ENCODE measurements around the gene ADM2. TPM values are rescaled to one million over a fixed set of nuclear protein-coding genes. Genes with fewer than 3 reads are reported as not detected.
"Not testable (repeated sequence)": the region's sequence is repeated elsewhere in the genome, so short reads cannot be mapped to it uniquely, and the experiment has no call there.

ADM2 gene
- total RNA-seq: 2.2 and 2.9 TPM in 2 replicates

- no peaks in the 10 kb centered on the region for H3K9me3 Mint-ChIP-seq
- intact Hi-C loops (cut with micrococcal nuclease): no loop called here
- H3K27me3 Mint-ChIP-seq (ENCODE audit: low read depth): peaks cover 15% of the 10 kb centered on the region
- peak; percentile 69 for DNase-seq (ENCODE audit: low spot score)
- peak within 1 kb of the TSS; percentile 38 for H3K27ac Mint-ChIP-seq
- peak within 1 kb of the TSS; percentile 78 for H3K4me3 Mint-ChIP-seq (ENCODE audit: low read depth)
- peaks cover 7% of the 10 kb centered on the region for H3K4me1 Mint-ChIP-seq (ENCODE audit: low read depth)
- no peaks in the 10 kb centered on the region for H3K36me3 Mint-ChIP-seq (ENCODE audit: low read depth)
Observed at GRCh38 chr22:50481440-50482106, at the start of gene ADM2. TSS of gene ADM2 (plus strand) at chr22:50481543. CDS start at chr22:50481848, 305 bp downstream.

DNA sequence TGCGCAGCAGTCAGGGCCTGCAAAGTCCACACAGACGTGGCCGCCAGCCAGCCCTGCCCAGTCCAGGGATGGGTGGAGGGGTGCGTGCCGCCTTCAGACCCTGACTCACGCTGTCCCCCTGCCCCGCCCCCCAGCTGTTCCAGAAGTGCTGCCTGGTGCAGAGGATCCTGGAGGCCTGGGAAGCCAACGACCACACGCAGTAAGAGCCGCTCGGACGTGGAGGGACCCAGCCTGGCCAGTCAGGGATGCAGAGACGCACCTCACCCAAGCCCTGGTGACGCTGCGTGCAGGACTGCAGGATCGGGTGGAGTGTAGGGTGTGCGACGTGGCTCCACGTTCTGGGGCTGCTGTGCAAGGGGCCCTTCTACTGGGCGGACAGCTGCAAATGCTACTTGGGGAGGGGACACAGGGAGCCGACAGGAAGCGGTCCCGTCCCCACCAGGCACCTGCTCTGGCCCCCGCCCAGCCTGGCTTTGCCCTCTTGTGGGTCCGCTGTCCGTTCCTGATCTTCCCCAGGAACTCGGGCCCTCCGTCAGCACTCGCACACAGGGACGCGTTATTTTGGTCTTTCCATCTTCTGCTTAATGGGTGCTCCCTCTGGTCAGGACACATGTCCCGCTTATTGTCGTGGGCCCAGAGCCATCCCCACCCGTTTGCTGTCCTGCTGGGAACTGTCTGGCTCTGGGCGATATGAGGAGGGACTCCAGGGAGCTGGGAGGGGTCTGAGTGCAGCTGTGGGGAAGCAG, 49.0 kb upstream of the ADM2 start:
- H3K4me3 Mint-ChIP-seq (ENCODE audit: low read depth): no peak overlapping the region
- H3K27ac Mint-ChIP-seq: no peak overlapping the region
- H3K27me3 Mint-ChIP-seq (ENCODE audit: low read depth): no peaks in the 10 kb centered on the region
- no peaks in the 10 kb centered on the region for H3K4me1 Mint-ChIP-seq (ENCODE audit: low read depth)
- H3K36me3 Mint-ChIP-seq (ENCODE audit: low read depth): peaks cover 36% of the 10 kb centered on the region
- no peaks in the 10 kb centered on the region for H3K9me3 Mint-ChIP-seq
- intact Hi-C loops (cut with micrococcal nuclease): no loop called here
- no peak for DNase-seq (ENCODE audit: low spot score)

GRCh38 chr22:50432877-50433510, 48.3 kb upstream of the ADM2 start:
- peaks cover 35% of the 10 kb centered on the region for H3K36me3 Mint-ChIP-seq (ENCODE audit: low read depth)
- DNase-seq (ENCODE audit: low spot score); H3K4me3 Mint-ChIP-seq (ENCODE audit: low read depth); H3K27ac Mint-ChIP-seq; H3K9me3 Mint-ChIP-seq; H3K27me3 Mint-ChIP-seq (ENCODE audit: low read depth); intact Hi-C loops (cut with micrococcal nuclease); H3K4me1 Mint-ChIP-seq (ENCODE audit: low read depth): not testable (repeated sequence)

DNA sequence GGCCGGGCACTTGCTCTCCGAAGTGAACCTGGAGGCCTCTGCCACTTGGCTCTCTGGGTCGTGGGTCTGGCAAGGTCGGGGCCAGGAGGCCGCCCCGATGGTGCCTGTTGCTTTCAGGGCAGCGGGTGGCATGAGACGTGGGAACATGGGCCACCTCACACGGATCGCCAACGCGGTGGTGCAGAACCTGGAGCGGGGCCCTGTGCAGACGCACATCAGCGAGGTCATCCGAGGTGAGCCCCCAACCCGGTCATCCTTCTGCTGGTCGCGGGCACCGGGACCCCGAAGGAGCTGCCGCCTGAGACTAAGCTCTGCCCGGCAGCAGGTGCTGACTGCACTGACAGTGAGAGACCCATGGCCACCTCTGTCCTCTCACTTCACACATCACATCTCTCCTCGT, 46.5 kb upstream of the ADM2 start:
- intact Hi-C loops (cut with micrococcal nuclease): no loop called here
- H3K27ac Mint-ChIP-seq: no peak overlapping the region
- H3K27me3 Mint-ChIP-seq (ENCODE audit: low read depth): no peaks in the 10 kb centered on the region
- H3K4me1 Mint-ChIP-seq (ENCODE audit: low read depth): no peaks in the 10 kb centered on the region
- no peak for DNase-seq (ENCODE audit: low spot score)
- H3K36me3 Mint-ChIP-seq (ENCODE audit: low read depth): peaks cover 26% of the 10 kb centered on the region
- H3K4me3 Mint-ChIP-seq (ENCODE audit: low read depth): no peak overlapping the region
- no peaks in the 10 kb centered on the region for H3K9me3 Mint-ChIP-seq

DNA sequence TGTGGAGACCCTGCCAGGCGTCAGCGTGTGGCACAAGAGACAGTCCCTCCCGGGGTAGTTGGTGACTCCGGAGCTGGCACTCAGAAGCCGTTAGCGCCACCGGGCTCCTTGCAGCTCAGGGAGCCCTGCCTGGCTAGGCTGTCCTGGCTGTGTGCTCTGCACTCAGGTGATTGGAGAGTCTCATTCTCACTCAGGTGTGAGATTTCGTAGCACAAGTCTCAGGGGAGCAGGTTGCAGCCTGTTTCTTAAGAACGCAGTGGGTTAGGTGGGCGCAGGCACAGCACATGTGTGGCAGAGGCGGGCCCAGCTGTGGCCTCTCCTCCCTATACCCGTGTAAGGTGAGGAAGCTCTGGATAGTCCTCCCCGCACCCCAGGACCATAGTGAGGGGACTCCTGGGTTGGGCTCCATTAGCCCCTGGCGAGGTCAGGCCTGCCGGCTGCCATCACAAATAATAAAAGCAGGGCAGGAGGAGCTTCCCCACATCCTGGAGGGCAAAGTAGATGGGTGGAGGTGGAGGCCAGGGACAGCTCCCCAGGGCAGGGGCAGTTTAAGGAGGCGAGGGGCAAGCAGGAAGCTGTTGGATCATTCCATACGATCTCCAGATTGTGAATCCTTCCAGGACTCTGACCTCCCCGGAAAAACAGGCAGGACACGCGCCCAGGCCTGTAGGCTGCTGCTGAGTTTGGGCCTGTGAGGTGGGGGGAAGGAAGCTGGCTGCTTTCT, 45.9 kb upstream of the ADM2 start:
- Mint-ChIP-seq H3K36me3 (ENCODE audit: low read depth) (peaks cover 20% of the 10 kb centered on the region), H3K27me3 (ENCODE audit: low read depth) (no peaks in the 10 kb centered on the region), H3K4me3 (ENCODE audit: low read depth) (no peak overlapping the region), H3K27ac (no peak overlapping the region), H3K4me1 (ENCODE audit: low read depth) (no peaks in the 10 kb centered on the region), H3K9me3 (no peaks in the 10 kb centered on the region)
- no peak for DNase-seq (ENCODE audit: low spot score)
- intact Hi-C loops (cut with micrococcal nuclease): no loop called here

DNA sequence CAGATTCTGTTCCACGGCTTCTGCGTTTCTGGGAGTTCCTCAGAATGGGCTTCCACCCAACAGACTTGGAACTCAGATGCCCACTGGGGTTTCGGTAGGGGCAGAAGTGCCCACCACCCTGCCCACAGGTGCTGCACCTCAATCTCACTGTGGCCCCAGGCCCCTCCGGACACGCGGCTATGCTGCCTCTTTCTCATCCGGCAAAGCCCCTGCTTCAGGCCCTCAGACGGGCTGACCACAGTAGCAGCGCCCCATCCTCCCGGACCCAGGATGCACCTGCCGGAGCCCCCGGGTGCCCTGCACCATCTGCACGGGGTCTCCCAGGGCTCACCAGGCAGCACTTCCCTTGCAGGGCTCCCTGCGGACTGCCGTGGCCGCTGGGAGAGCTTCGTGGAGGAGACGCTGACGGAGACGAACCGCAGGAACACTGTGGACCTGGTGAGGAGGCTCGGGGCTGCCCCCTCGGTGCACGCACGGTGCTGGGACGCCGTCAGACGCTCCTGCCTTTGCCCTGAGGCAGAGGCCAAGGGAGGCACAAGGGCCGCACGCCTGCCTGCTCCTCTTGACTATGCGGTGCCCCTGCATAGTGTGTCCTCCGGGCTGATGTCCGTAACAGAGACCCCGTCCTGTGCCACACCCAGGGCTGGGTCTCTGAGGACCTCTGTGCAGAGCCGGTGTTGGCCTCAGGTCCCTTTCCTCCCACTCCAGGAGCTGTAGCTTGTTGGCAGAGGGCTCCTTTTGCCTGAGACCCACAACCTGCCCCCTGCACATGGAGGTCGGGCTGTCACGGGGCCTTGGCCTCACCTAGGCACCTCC, 45.1 kb upstream of the ADM2 start:
- Mint-ChIP-seq H3K9me3 (no peaks in the 10 kb centered on the region), H3K27me3 (ENCODE audit: low read depth) (no peaks in the 10 kb centered on the region), H3K4me1 (ENCODE audit: low read depth) (no peaks in the 10 kb centered on the region), H3K4me3 (ENCODE audit: low read depth) (no peak overlapping the region), H3K27ac (no peak overlapping the region), H3K36me3 (ENCODE audit: low read depth) (peaks cover 17% of the 10 kb centered on the region)
- intact Hi-C loops (cut with micrococcal nuclease): no loop called here
- no peak for DNase-seq (ENCODE audit: low spot score)

DNA sequence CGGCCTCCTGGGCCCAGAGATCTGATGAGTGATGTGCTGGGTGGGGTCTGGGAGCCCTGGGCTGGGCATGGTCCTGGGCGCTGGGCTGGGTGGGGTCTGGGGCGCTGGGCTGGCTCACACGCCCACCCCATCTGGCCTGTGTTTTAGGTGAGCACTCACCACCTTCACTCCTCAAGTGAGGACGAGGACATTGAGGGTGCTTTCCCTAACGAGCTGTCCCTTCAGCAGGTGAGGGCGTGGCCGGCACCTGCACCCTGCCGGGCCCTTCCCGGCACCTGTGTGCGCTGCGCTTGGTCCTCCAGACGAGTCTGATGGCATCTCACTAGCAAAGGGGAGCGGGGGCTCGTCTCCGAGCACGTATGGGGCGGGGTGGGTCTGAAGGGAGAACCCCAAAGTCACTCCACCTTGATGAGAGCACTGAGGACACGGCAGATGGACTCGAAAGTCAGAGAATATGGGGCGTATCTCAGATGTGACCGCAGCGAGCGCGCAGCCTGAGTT, 44.5 kb upstream of the ADM2 start:
- Mint-ChIP-seq H3K36me3 (ENCODE audit: low read depth) (peaks cover 16% of the 10 kb centered on the region), H3K27ac (no peak overlapping the region), H3K4me1 (ENCODE audit: low read depth) (no peaks in the 10 kb centered on the region), H3K27me3 (ENCODE audit: low read depth) (no peaks in the 10 kb centered on the region), H3K4me3 (ENCODE audit: low read depth) (no peak overlapping the region), H3K9me3 (no peaks in the 10 kb centered on the region)
- intact Hi-C loops (cut with micrococcal nuclease): no loop called here
- DNase-seq (ENCODE audit: low spot score): no peak

- Mint-ChIP-seq H3K9me3 (no peaks in the 10 kb centered on the region), H3K4me3 (ENCODE audit: low read depth) (no peak overlapping the region), H3K4me1 (ENCODE audit: low read depth) (no peaks in the 10 kb centered on the region), H3K27me3 (ENCODE audit: low read depth) (no peaks in the 10 kb centered on the region), H3K36me3 (ENCODE audit: low read depth) (peaks cover 16% of the 10 kb centered on the region), H3K27ac (no peak overlapping the region)
- DNase-seq (ENCODE audit: low spot score): no peak
- intact Hi-C loops (cut with micrococcal nuclease): no loop called here
Observed at GRCh38 chr22:50437511-50438304, 43.6 kb upstream of the ADM2 start.

GRCh38 chr22:50438305-50439275, 42.8 kb upstream of the ADM2 start:
- no peaks in the 10 kb centered on the region for H3K27me3 Mint-ChIP-seq (ENCODE audit: low read depth)
- H3K9me3 Mint-ChIP-seq: no peaks in the 10 kb centered on the region
- H3K36me3 Mint-ChIP-seq (ENCODE audit: low read depth): peaks cover 20% of the 10 kb centered on the region
- H3K27ac Mint-ChIP-seq: no peak overlapping the region
- intact Hi-C loops (cut with micrococcal nuclease): no loop called here
- H3K4me1 Mint-ChIP-seq (ENCODE audit: low read depth): no peaks in the 10 kb centered on the region
- no peak overlapping the region for H3K4me3 Mint-ChIP-seq (ENCODE audit: low read depth)
- no peak for DNase-seq (ENCODE audit: low spot score)

GRCh38 chr22:50439314-50439870, 42.0 kb upstream of the ADM2 start:
- intact Hi-C loops (cut with micrococcal nuclease): no loop called here
- H3K4me3 Mint-ChIP-seq (ENCODE audit: low read depth): no peak overlapping the region
- no peak for DNase-seq (ENCODE audit: low spot score)
- H3K27ac Mint-ChIP-seq: no peak overlapping the region
- no peaks in the 10 kb centered on the region for H3K9me3 Mint-ChIP-seq
- H3K27me3 Mint-ChIP-seq (ENCODE audit: low read depth): no peaks in the 10 kb centered on the region
- H3K36me3 Mint-ChIP-seq (ENCODE audit: low read depth): peaks cover 20% of the 10 kb centered on the region
- H3K4me1 Mint-ChIP-seq (ENCODE audit: low read depth): no peaks in the 10 kb centered on the region
